K562 treated with DMSO at 1 percent for 48 hours (cell line): ENCODE results near the gene RPS19BP1. TPM values are rescaled to one million over a fixed set of nuclear protein-coding genes. Genes with fewer than 3 reads are reported as not detected.

ENCODE experiments used
- total RNA-seq: library from RNA; unstranded; fragments of 300-600 nt; gene quantifications from 2 replicates; pipeline ENCODE4 v1.2.3, GENCODE V29; 2022; ENCODE audit warnings: low replicate concordance; ENCODE audit errors: extremely low read depth

Gene RPS19BP1
- total RNA-seq: not detected in 2 replicates

GRCh38 chr22:39532215-39533073 lies at the start of gene RPS19BP1:
TSS of gene RPS19BP1 (minus strand) at chr22:39532748. CDS start at chr22:39532738, 10 bp downstream.

GRCh38 chr22:39570665-39571064 lies 38.1 kb upstream of the RPS19BP1 start, which contains the start of gene CACNA1I:
TSS of gene CACNA1I (plus strand) at chr22:39570753. CDS start at chr22:39570753, 0 bp downstream.

GRCh38 chr22:39520226-39521105 lies 12.1 kb downstream of the RPS19BP1 start, which contains the start of gene ATF4:
TSS of gene ATF4 (plus strand) at chr22:39520562. CDS start at chr22:39521446, 884 bp downstream.

GRCh38 chr22:39502109-39502788 lies 30.3 kb downstream of the RPS19BP1 start, which contains the start of gene MIEF1:
TSS of gene MIEF1 (plus strand) at chr22:39502290. CDS start at chr22:39511295, 9,005 bp downstream.

Other genes starting within 250 kb of the RPS19BP1 start
- 2,239 and 3,930 TPM in 2 replicates for gene RPL3, start 213.1 kb downstream of the RPS19BP1 start, total RNA-seq
- not detected in 2 replicates for gene SYNGR1, start 182.8 kb downstream of the RPS19BP1 start, total RNA-seq
- gene TAB1, start 133.0 kb downstream of the RPS19BP1 start, total RNA-seq: not detected in 2 replicates
- not detected in 2 replicates for gene MGAT3, start 75.7 kb downstream of the RPS19BP1 start, total RNA-seq
- not detected in 2 replicates for gene MIEF1, start 30.5 kb downstream of the RPS19BP1 start, total RNA-seq
- gene ATF4, start 12.2 kb downstream of the RPS19BP1 start, total RNA-seq: 260 TPM in 1 of 2 replicates, not detected in the other
- not detected in 2 replicates for gene CACNA1I, start 38.0 kb upstream of the RPS19BP1 start, total RNA-seq